H7 (cell line): Measurements from ENCODE around the gene PI4K2B. TPM values are rescaled to one million over a fixed set of nuclear protein-coding genes. Genes with fewer than 3 reads are reported as not detected.
"Not testable (repeated sequence)": the region's sequence is repeated elsewhere in the genome, so short reads cannot be mapped to it uniquely, and the experiment has no call there.

Experiments used
- DNase-seq: peaks from one replicate; pipeline ENCODE4 v3.0.0; 2012
- H3K27me3 ChIP-seq: 2 replicates; pipeline ENCODE4 v1.6.0; 2011; ENCODE audit warnings: mild to moderate bottlenecking, low read length; ENCODE audit not compliant: control insufficient read depth, insufficient read depth
- H3K36me3 ChIP-seq: replicated peaks from 2 replicates; pipeline ENCODE4 v1.5.1; 2011; ENCODE audit warnings: low read length; ENCODE audit not compliant: control insufficient read depth, insufficient read depth
- H3K4me3 ChIP-seq: 2 replicates; pipeline ENCODE4 v1.5.1; 2011; ENCODE audit warnings: low read depth, mild to moderate bottlenecking, control low read depth, low read length, moderate library complexity; ENCODE audit not compliant: insufficient read depth
- total RNA-seq: library from RNA; depleted of rRNA; stranded (reverse); fragments of >200 nt; shearing (Covaris generic); gene quantifications from 2 replicates; pipeline ENCODE4 v1.2.3, GENCODE V29; 2014

The PI4K2B gene
- total RNA-seq, 1 experiment from 2014 or later = 14.8 TPM

GRCh38 chr4:25234390-25235370 is 847 bp downstream of the PI4K2B start:
- peak overlapping the region; percentile 89 for H3K4me3 ChIP-seq
- no peaks in the 10 kb centered on the region for H3K27me3 ChIP-seq
- peak; percentile 80 for DNase-seq
- H3K36me3 ChIP-seq = no peaks in the 10 kb centered on the region

- no peaks in the 10 kb centered on the region for H3K36me3 ChIP-seq
Measured at GRCh38 chr4:25235401-25235800, 1.6 kb downstream of the PI4K2B start.

GRCh38 chr4:25236030-25236429 is 2.2 kb downstream of the PI4K2B start:
- not testable (repeated sequence) for H3K27me3 ChIP-seq, H3K36me3 ChIP-seq, DNase-seq, H3K4me3 ChIP-seq

More at GRCh38 chr4:25235401-25235800, 1.6 kb downstream of the PI4K2B start:
- no peaks in the 10 kb centered on the region for H3K27me3 ChIP-seq
- H3K4me3 ChIP-seq = no peak overlapping the region
- no peak for DNase-seq

DNA sequence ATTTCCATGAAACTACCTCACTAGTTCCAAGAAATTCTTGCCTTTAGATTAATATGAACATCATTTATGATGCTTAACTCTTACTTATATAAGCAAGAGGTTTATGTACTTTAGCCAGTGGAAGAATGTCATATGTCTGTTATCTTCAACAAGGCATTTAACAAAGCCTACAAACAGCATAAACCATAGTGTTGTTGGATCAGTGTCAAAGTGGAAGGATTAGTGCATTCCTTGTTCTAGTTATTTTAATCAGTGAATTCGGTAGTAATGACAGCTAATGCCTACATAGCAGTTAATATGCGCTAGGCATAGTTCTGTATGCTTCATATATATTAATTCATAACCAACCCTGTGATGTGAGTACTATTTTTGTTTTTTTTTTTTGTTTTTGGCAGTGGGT is 3.1 kb downstream of the PI4K2B start:
- no peak overlapping the region for H3K4me3 ChIP-seq
- DNase-seq = no peak
- no peaks in the 10 kb centered on the region for H3K36me3 ChIP-seq
- no peaks in the 10 kb centered on the region for H3K27me3 ChIP-seq

DNA sequence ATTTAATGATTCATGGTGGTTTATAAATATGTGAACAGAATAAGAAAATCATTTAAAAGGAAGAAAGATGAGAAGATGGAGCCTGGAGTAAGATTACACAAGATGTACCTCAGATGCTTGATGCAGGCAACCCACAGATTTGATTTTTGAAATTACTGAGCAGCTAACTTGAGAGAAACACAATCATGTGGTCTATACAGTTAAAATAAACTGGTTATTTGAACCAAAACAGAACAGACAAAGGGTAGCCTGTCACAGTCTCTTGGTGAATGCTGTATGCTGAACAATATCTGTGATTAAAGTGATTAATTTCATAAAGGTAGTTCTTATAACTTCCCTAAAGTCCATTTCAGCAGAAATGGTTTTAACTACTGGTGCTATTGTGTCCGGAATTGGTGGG is 4.2 kb downstream of the PI4K2B start:
- no peak for DNase-seq
- H3K27me3 ChIP-seq = no peaks in the 10 kb centered on the region
- no peaks in the 10 kb centered on the region for H3K36me3 ChIP-seq
- H3K4me3 ChIP-seq = no peak overlapping the region

DNA sequence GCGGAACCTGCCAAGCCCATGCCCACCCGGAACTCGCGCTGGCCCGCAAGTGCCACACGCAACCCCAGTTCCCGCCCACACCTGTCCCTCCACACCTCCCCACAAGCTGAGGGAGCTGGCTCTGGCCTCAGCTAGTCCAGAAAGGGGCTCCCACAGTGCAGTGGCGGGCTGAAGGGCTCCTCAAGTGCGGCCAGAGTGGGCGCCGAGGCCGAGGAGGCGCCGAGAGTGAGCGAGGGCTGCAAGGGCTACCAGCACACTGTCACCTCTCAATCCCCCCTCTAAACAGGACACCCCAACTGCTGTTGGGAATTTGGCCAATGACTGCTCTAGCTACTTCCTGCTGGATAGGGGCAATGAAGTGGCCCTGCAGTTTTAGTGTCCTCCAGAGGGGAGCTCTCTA is 5.7 kb downstream of the PI4K2B start:
- H3K36me3 ChIP-seq, H3K4me3 ChIP-seq, DNase-seq, H3K27me3 ChIP-seq: not testable (repeated sequence)

GRCh38 chr4:25240754-25241210 is 6.9 kb downstream of the PI4K2B start:
- not testable (repeated sequence) for H3K36me3 ChIP-seq, DNase-seq, H3K27me3 ChIP-seq, H3K4me3 ChIP-seq

- H3K27me3 ChIP-seq, DNase-seq: not testable (repeated sequence)
Measured at GRCh38 chr4:25242195-25242594, 8.4 kb downstream of the PI4K2B start.

GRCh38 chr4:25245181-25245580 is 11.3 kb downstream of the PI4K2B start:
- H3K4me3 ChIP-seq = no peak overlapping the region
- H3K27me3 ChIP-seq = no peaks in the 10 kb centered on the region
- no peaks in the 10 kb centered on the region for H3K36me3 ChIP-seq
- no peak for DNase-seq

More at GRCh38 chr4:25242195-25242594, 8.4 kb downstream of the PI4K2B start:
- H3K36me3 ChIP-seq, H3K4me3 ChIP-seq: not testable (repeated sequence)

DNA sequence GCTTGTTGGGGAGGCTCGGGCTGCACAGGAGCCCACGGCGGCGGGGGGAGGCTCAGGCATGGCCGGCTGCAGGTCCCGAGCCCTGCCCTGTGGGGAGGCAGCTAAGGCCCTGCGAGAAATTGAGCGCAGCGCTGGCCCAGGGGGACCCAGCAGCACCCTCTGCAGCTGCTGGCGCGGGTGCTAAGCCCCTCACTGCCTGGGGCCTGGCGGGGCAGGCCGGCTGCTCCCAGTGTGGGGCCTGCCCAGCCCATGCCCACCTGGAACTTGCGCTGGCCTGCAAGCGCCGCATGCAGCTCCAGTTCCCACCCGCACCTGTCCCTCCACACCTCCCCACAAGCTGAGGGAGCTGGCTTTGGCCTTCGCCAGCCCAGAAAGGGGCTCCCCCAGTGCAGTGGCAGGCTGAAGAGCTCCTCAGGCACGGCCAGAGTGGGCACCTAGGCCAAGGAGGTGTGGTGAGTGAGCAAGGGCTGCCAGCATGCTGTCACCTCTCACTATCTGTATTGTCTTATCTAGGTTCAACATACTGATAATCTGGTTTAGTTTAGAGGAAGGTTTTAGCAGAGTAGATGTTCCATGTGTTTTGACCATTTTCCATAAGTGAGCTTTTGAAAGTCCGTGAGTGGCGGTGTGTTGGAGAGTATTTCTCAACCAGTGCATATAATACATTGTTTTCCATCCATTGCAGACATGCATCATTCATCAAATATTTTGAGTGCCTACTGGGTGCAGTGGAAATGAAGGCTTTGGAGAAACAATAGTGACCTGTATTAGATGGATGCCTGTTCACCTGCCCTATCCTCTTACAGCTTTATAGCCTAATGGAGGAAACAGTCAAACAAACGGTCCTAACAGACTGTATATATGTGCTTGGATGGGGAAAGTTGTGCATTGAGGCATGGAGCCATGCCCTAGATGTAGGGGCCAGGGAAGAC is 13.1 kb downstream of the PI4K2B start:
- no peak for DNase-seq
- no peaks in the 10 kb centered on the region for H3K27me3 ChIP-seq

DNA sequence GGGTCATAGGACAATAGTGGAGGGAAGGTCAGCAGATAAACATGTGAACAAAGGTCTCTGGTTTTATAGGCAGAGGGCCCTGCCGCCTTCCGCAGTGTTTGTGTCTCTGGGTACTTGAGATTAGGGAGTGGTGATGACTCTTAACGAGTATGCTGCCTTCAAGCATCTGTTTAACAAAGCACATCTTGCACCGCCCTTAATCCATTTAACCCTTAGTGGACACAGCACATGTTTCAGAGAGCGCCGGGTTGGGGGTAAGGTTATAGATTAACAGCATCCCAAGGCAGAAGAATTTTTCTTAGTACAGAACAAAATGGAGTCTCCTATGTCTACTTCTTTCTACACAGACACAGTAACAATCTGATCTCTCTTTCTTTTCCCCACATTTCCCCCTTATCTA is 15.0 kb downstream of the PI4K2B start:
- DNase-seq, H3K36me3 ChIP-seq, H3K27me3 ChIP-seq, H3K4me3 ChIP-seq: not testable (repeated sequence)

More for the DNA sequence above, 13.1 kb downstream of the PI4K2B start:
- H3K4me3 ChIP-seq = no peak overlapping the region
- H3K36me3 ChIP-seq = no peaks in the 10 kb centered on the region

- not testable (repeated sequence) for DNase-seq, H3K27me3 ChIP-seq, H3K4me3 ChIP-seq, H3K36me3 ChIP-seq
Measured at GRCh38 chr4:25249494-25249893, 15.7 kb downstream of the PI4K2B start.

DNA sequence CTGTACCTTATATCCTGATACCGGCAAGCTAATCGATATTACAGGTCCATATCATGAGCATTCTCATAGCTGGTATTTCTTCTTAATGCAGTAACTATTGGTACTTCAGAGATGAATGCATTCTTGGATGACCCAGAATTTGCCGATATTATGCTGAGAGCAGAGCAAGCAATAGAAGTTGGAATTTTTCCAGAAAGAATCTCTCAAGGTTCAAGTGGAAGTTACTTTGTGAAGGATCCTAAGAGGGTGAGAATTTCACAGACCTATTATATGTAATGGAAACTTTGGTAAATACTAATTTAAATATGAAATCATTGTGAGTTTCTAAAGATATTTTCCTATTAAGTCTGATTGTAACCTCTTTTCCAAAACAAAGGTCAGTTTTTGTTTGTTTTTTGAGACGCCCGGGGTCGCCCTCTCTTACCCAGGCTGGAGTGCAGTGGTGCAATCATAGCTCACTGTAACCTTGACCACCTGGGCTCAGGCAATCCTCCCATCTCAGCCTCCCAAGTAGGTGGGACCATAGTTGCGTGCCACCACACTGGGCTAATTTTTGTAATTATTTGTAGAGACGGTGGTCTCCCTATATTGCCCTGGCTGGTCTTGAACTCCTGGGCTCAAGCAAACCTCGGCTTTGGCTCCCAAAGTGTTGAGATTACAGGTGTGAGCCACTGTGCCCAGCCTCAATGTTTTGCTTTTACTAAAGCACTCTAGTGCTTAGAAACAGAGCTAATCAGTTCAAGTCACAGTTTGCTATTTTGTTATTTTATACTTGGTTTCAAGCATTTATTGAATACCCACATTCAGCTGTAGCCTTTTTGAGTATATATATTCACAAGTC is 18.6 kb downstream of the PI4K2B start:
- Histone ChIP-seq H3K4me3 (no peak overlapping the region), H3K36me3 (no peaks in the 10 kb centered on the region)

GRCh38 chr4:25253071-25253445 is 19.2 kb downstream of the PI4K2B start:
- no peaks in the 10 kb centered on the region for H3K36me3 ChIP-seq
- DNase-seq = no peak

More for the DNA sequence above, 18.6 kb downstream of the PI4K2B start:
- no peak for DNase-seq
- no peaks in the 10 kb centered on the region for H3K27me3 ChIP-seq

More at GRCh38 chr4:25253071-25253445, 19.2 kb downstream of the PI4K2B start:
- Histone ChIP-seq H3K27me3 (no peaks in the 10 kb centered on the region), H3K4me3 (no peak overlapping the region)
